ENCODE measurements around the gene HS3ST5. TPM values are rescaled to one million over a fixed set of nuclear protein-coding genes. Genes with fewer than 3 reads are reported as not detected.

The HS3ST5 gene
- total RNA-seq, 3 donors from 2014 or later (not counting 1 experiment from before 2014, with no cell fraction given) = not detected

DNA sequence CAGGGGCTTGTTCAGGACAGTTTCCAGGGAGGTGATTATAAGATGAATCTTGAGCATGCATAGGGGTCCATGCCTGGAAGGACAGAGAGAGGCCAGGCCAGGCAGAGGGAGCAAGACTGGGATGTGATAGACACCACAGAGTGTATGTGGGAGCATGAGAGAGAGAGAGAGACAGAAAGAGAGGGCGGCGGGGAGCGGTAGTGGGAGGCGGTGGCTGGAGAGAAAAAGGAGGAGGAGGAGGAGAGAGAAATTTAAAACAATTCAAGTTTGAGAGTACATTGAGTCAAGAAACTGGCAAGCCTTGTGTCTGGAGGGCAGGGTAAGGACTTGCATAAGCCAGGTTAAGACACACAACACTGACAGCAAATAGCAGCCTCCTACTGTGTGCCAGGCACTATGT is 209.0 kb downstream of the HS3ST5 start:
- H3K4me1 Mint-ChIP-seq = no peaks in the 10 kb centered on the region
- Histone ChIP-seq H3K27me3 (ENCODE audit: control insufficient read depth, insufficient read depth, low read length) (no peaks in the 10 kb centered on the region), H3K4me3 (ENCODE audit: low read length) (no peak overlapping the region), H3K27ac (ENCODE audit: low read length) (no peak overlapping the region), H3K4me1 (ENCODE audit: control insufficient read depth, insufficient read depth, low read length) (no peaks in the 10 kb centered on the region), H3K36me3 (ENCODE audit: control insufficient read depth, insufficient read depth, low read length) (no peaks in the 10 kb centered on the region), H3K9me3 (ENCODE audit: control insufficient read depth, insufficient read depth, low read length) (no peaks in the 10 kb centered on the region)
- ATAC-seq (no peak), DNase-seq (no peak)
- H3K9me3 Mint-ChIP-seq = peaks cover 2 to 8% of the 10 kb centered on the region in 2 donors
- no peaks in the 10 kb centered on the region for H3K36me3 Mint-ChIP-seq
- TF ChIP-seq, protein P1, sequence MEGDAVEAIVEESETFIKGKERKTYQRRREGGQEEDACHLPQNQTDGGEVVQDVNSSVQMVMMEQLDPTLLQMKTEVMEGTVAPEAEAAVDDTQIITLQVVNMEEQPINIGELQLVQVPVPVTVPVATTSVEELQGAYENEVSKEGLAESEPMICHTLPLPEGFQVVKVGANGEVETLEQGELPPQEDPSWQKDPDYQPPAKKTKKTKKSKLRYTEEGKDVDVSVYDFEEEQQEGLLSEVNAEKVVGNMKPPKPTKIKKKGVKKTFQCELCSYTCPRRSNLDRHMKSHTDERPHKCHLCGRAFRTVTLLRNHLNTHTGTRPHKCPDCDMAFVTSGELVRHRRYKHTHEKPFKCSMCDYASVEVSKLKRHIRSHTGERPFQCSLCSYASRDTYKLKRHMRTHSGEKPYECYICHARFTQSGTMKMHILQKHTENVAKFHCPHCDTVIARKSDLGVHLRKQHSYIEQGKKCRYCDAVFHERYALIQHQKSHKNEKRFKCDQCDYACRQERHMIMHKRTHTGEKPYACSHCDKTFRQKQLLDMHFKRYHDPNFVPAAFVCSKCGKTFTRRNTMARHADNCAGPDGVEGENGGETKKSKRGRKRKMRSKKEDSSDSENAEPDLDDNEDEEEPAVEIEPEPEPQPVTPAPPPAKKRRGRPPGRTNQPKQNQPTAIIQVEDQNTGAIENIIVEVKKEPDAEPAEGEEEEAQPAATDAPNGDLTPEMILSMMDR (IDR thresholded peaks at IDR 0.05) = no peak
- H3K27me3 Mint-ChIP-seq (ENCODE audit: low read depth in 2 of 2) = no peaks in the 10 kb centered on the region
- WGBS (ENCODE audit: insufficient coverage) = 98% methylated on average over 4 of the region's 4 CpGs
- intact Hi-C loops (cut with micrococcal nuclease) = no loop called here
- no peak overlapping the region for H3K27ac Mint-ChIP-seq
- no peak overlapping the region for H3K4me3 Mint-ChIP-seq

- TF ChIP-seq, protein P1 (IDR thresholded peaks at IDR 0.05) = no peak
- H3K27ac Mint-ChIP-seq = no peak overlapping the region
- Histone ChIP-seq H3K4me3 (ENCODE audit: low read length) (no peak overlapping the region), H3K36me3 (ENCODE audit: control insufficient read depth, insufficient read depth, low read length) (no peaks in the 10 kb centered on the region), H3K4me1 (ENCODE audit: control insufficient read depth, insufficient read depth, low read length) (no peaks in the 10 kb centered on the region), H3K27me3 (ENCODE audit: control insufficient read depth, insufficient read depth, low read length) (peaks cover 2% of the 10 kb centered on the region), H3K9me3 (ENCODE audit: control insufficient read depth, insufficient read depth, low read length) (no peaks in the 10 kb centered on the region), H3K27ac (ENCODE audit: low read length) (no peak overlapping the region)
- DNase-seq (no peak), ATAC-seq (no peak)
- no peaks in the 10 kb centered on the region for H3K36me3 Mint-ChIP-seq
- H3K27me3 Mint-ChIP-seq (ENCODE audit: low read depth in 2 of 2) = no peaks in the 10 kb centered on the region
- H3K4me1 Mint-ChIP-seq = no peaks in the 10 kb centered on the region
- H3K9me3 Mint-ChIP-seq = peaks cover 0 to 8% of the 10 kb centered on the region in 2 donors
- no peak overlapping the region for H3K4me3 Mint-ChIP-seq
- intact Hi-C loops (cut with micrococcal nuclease) = no loop called here
- WGBS (ENCODE audit: insufficient coverage) = no CpG with 5 or more reads among the region's 1 CpG
Observed at GRCh38 chr6:114131945-114132344, 210.9 kb downstream of the HS3ST5 start.

- Histone ChIP-seq H3K36me3 (ENCODE audit: control insufficient read depth, insufficient read depth, low read length) (no peaks in the 10 kb centered on the region), H3K4me1 (ENCODE audit: control insufficient read depth, insufficient read depth, low read length) (no peaks in the 10 kb centered on the region), H3K27me3 (ENCODE audit: control insufficient read depth, insufficient read depth, low read length) (peaks cover 2% of the 10 kb centered on the region), H3K4me3 (ENCODE audit: low read length) (no peak overlapping the region), H3K27ac (ENCODE audit: low read length) (no peak overlapping the region), H3K9me3 (ENCODE audit: control insufficient read depth, insufficient read depth, low read length) (no peaks in the 10 kb centered on the region)
- H3K4me1 Mint-ChIP-seq = no peaks in the 10 kb centered on the region
- peaks cover 0 to 2% of the 10 kb centered on the region in 2 donors for H3K9me3 Mint-ChIP-seq
- intact Hi-C loops (cut with micrococcal nuclease) = no loop called here
- H3K36me3 Mint-ChIP-seq = no peaks in the 10 kb centered on the region
- no peak overlapping the region for H3K4me3 Mint-ChIP-seq
- no peak overlapping the region for H3K27ac Mint-ChIP-seq
- ATAC-seq (no peak), DNase-seq (no peak)
- no peaks in the 10 kb centered on the region for H3K27me3 Mint-ChIP-seq (ENCODE audit: low read depth in 2 of 2)
- TF ChIP-seq, protein P1 (IDR thresholded peaks at IDR 0.05) = no peak
- WGBS (ENCODE audit: insufficient coverage) = 54% methylated on average over 3 of the region's 3 CpGs
Observed at GRCh38 chr6:114125576-114125975, 217.2 kb downstream of the HS3ST5 start.

GRCh38 chr6:114121913-114122662 is 220.7 kb downstream of the HS3ST5 start:
- TF ChIP-seq, protein P1 (IDR thresholded peaks at IDR 0.05) = no peak
- H3K9me3 ChIP-seq (ENCODE audit: control insufficient read depth, insufficient read depth, low read length) = no peaks in the 10 kb centered on the region
- no peak overlapping the region for H3K4me3 ChIP-seq (ENCODE audit: low read length)
- H3K27ac ChIP-seq (ENCODE audit: low read length) = no peak overlapping the region
- H3K9me3 Mint-ChIP-seq = peaks cover 0 to 2% of the 10 kb centered on the region in 2 donors
- H3K4me1 Mint-ChIP-seq = no peaks in the 10 kb centered on the region
- intact Hi-C loops (cut with micrococcal nuclease) = no loop called here
- H3K27ac Mint-ChIP-seq = no peak overlapping the region
- no peaks in the 10 kb centered on the region for H3K36me3 ChIP-seq (ENCODE audit: control insufficient read depth, insufficient read depth, low read length)
- no peaks in the 10 kb centered on the region for H3K27me3 ChIP-seq (ENCODE audit: control insufficient read depth, insufficient read depth, low read length)
- DNase-seq = no peak
- no peaks in the 10 kb centered on the region for H3K27me3 Mint-ChIP-seq (ENCODE audit: low read depth in 2 of 2)
- H3K36me3 Mint-ChIP-seq = no peaks in the 10 kb centered on the region
- 87% methylated on average over 5 of the region's 5 CpGs for WGBS (ENCODE audit: insufficient coverage)
- no peak overlapping the region for H3K4me3 Mint-ChIP-seq
- ATAC-seq = no peak
- H3K4me1 ChIP-seq (ENCODE audit: control insufficient read depth, insufficient read depth, low read length) = no peaks in the 10 kb centered on the region
